NCI-H446 (cell line): ENCODE results near the gene AGMO.

Experiments used
- DNase-seq, 2 experiments: peaks; one replicate each; lab custom pipeline; 2025; lab: John Stamatoyannopoulos, UW

The AGMO gene

DNA sequence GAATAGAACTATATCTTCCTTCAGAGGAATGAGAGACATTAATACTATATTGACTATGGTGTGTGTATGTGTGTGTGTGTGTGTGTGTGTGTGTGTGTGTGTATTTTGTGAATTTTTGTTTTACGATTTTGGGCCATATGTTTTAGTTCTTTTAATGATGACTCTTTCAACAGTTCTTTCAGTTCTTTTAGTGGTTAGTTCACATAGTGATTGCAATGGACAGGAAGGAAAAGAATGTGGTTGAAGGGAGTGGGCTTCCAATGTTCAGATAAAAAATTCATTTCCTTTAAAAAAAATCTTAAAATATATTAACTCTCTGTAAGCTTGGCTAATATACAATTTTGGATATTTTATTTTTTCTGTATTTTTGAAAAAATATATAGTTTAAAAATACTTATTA, 343.6 kb downstream of the AGMO start:
- DNase-seq: no peak

DNA sequence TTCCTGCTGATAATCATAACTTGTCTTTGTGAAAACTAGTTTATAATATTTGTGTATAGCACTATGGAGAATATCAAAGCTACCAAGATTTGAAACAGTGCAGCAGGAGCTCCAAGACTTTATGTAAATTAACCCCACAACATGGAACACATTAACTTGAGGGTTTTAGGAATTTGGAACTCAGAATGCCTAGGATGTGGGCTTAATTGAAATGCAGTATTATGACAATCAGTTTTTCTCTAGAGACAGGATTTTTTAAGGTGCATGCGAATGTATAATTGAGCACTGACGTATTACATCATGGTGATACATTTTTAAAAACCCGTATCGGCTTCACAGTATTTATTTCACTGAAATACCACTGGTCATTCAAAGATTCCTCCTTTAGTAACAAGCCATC, 346.2 kb downstream of the AGMO start:
- DNase-seq: no peak

DNA sequence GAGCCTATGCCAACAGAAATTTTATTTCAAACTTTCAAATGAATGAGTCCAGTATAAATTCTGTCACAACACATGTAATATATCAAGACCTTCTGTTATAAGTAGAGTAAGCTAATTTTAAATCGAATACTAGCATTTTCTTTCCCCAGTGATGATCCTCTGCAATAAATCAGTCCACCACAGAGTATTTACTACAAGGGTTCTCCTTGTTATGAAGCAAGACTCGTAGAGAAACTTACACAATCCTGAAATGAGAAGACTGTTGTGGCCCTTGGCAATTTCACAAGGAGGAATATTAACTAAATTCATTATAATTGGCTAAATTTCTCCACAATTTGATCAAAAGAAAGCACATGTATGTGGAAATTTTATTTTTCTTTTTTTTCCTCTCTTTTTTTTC, 346.8 kb downstream of the AGMO start:
- no peak for DNase-seq

DNA sequence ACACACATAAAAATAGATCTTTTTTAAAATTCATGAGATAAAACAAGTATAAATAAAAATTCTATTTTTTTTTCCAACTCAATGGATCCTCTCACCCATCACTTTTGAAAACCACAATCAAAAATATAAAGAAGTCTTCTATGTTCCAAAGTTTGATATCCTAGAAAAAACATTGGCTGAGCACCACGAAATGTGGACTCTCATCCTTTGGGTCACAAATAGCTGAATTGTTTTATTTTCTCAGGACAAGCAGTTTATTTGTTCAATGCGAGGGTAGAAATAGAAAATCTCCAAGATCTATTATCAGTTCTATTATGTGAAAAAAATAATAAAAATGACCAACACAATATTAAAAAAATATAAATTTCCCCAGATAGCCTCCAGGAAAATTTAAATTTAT, 348.7 kb downstream of the AGMO start:
- no peak for DNase-seq

DNA sequence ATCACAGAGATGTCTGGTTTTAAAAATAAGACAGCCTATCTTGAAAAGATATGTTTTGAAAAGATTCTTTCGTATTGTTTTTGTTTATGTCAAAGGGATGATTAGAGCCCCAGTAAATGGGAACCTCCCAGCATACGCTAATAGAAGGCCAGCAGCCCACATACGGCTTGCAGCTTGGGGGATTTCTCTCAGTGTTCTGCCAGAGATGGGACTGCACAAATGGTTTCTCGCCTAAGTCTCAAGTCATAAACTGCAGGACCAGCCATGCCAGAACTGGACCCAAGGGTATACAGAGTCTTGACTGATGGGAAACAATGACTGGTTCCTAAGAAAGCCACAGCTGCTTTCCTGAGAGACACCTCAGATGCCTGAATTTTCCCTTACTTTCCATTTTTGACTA, 352.4 kb downstream of the AGMO start:
- DNase-seq: no peak

DNA sequence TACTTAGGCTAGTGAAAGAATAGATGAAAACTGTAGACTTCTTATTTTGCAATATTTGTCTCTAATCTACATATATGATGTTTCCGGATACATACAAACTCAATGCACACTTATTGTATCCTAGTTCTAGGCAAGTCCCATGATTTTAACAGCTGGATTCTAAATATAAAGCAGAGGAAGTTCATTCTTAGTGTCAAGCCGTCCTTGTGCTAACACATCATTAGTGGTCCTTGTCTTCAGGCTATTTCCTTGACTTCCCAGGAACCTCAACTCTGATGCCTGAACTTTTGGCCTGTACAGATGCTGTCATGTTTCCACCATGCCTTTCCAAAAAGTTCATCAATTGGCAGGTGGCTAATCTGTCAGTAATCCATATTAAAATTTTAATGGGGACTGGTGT, 357.4 kb downstream of the AGMO start:
- DNase-seq: no peak

DNA sequence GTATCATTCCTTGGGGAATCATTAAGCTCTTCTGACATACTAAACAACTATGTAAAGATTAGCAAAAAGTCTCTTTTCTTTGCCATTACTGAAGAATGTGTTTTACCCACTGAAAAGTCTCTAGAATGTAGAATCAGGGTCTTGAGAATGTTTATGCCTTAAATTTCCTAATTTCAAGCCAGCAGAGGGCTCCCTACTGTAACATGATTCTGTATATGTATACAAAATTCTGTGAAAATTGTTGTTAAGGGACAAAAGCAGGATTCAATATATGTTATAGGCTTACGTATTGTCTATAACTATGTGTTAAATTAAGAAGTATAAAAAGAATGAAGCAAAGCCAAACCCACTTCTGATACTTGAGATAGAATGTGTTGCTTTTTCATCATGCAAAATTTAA, 362.3 kb downstream of the AGMO start:
- DNase-seq: peak in 1 of 2 experiments; percentile 49

DNA sequence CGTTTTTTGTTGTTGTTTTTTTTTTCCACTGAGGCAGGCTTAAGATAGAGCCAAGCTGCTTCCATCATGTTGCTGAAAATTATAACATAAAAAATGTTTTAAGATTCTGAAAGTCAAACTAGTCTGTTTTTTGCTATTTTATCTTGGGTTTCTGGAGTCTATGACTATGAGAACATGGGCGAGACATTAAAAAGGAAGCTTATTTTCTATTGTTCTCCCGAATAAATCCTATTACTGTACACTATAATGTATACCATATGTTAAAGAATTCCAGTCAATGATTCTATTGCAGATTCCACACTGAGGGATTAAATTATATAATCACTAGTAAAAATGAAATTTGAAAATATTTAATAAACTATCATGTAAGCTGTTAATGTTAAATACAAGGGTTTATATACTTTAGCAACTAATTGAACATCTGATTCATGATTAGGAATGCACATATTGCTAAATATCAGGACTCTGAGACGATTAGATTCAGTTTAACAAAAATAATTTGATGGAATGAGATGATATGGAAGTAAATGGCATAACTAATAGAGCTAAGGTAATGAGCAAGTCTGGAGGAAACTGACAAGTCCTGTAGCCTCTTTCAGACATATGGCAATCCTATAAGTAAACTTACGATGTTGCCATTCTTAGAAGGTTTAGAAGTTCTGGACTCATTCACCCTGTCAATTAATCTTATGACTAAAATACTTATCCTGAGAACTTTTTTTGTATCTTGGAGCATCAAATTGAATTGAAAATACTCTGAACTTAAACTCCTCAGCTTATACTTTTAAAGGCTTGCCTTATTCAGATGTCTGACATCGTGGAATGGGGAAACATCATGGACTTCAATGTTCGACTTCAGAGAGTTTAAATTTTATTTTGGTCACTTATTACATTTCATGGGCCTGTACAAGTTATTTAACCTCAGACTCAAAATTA, 364.5 kb downstream of the AGMO start:
- DNase-seq: no peak

DNA sequence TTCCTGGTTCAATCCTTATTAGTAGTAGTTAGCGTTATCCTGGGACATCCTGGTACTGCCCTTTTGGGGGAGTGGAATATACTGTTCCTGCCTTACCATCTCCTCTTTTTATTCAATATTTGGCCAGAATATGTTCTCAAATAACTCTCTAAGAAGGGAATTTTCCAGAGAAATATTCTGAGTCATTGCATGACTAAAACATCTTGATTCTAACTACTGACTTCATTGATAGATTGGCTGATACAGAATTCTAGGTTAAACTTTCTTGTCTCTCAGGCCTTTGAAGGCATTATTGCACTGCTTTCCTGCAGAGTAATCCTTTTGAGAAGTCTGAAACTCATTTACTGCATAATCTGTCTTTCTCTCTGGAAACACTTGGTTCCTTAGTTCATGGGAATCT, 383.8 kb downstream of the AGMO start:
- no peak for DNase-seq

DNA sequence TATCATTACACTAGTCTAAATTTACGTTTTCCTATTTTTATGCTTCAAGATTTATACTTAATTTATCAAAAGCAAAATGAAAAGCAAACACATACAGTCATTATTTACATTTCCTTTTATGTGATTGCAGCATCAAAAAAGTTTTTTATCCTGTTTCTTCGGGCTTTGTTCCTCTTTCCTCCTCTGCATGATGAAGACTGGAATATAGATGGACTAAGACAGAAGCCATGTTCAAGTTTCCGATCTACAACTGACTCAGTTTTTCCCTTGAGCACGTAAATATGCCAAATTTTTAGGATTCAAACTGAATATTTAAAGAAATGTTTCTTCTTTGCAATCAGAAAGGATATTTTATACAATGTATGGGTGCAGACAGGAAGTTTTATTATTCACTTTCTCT, 385.7 kb downstream of the AGMO start:
- DNase-seq: no peak

DNA sequence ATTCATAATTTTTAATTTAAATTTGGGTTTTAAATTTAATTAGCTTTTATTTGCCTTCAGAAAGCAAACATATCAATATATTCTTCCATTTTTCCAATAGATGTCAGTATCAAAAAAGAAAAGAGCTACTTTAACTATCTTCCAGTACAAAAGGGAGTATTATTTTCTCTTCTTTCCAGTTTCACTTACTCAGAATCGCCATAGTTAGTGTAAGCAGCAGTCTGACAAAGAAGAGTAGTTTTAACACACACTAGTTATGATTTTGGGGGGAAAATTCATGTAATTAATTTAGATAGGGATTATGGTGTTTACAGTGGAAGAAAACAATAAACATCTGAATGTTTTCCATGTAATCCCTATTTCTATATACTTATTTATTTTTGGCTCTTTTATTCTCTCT, 386.7 kb downstream of the AGMO start:
- DNase-seq: no peak

DNA sequence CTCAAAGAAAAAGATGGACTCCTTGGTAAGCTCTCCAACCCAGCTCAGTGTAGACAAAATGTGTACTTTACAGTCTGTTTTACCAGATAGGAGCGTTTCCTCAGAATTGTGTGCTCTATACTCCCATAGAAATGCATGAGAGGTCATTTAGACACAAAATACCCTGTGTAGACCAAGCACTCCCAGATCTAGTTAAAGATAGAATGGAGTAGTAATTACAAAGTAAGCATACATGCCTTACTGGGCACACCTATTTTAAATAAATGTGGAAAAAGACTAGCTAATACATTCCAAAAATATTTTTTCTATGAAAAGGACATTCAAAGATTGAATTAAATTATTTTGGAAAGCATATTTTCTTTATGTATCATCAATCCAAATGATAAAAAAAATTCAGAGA, 387.3 kb downstream of the AGMO start:
- DNase-seq: no peak

DNA sequence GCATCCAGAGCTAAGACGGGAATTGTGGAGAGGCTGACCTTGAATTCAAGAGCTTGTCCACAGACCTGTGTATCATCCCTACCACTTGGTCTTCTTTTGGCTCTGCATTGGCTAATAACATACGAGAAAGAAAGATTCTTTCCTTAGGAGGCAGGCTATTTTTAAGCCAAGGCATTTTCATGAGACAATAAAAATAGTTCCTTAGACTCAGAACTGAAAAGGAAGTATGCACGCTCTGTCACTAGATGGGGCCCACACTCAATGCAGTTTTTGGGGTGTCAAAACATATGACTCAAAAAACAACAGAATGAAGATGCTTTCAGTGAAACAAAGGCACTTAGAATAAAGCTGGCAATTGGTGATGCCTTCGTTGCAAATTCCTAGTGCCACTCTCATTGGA, 393.3 kb downstream of the AGMO start:
- DNase-seq: no peak

DNA sequence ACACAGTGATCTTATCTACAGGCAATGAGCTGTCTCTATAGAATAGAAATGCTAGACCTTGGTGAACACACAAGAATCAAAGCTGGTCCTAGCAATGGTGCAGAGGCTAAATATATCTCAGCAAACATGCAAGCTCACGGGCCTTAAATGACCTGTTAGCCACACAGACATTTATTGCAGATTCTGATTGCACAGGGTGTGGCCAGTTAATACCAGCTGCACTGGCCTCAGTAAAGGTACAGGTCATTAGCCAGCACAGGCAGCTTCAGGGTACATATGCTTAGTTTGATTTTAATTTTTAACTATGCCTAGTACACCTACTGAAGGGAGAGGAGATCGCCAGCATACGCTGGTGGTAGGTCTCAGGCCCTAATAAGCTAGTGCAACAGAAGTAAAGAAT, 393.9 kb downstream of the AGMO start:
- DNase-seq: no peak

DNA sequence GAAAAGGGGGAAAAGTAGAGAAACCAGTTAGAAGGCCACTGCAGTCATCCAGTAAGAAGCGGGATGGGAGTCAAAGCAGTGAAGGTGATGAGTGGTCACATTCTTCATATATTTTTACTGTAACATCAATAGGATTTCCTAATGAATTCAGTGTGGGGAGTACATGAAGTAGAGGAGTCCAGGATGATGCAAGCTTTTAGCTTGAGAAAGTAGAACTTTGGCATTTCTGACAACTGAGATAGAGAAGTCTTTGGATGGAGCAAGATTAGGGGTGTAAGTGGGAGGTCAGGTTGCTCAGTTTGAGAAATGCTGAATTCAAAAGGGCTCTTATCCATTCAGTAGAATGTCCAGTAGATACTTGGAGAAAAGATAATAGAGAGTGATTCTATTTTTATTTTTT, 395.2 kb downstream of the AGMO start:
- no peak for DNase-seq

DNA sequence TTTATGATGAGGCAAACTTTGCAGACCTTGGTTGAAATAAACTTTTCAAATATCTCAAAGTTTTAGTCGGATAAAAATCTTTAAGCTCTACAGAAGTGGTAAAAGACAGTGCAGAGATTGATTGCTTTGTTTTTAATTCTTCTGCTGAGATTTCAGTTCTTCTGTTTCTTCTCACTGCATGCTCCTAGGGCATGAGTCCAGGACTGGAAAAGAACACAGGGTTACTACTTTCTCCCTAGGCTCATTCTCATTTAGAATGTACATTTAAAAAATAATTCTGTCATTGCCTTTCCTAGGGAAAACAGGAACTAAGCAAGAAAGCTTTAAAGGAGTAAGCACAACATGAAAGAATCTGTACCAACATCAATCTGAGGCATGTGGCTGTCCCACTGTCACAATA, 402.6 kb downstream of the AGMO start:
- DNase-seq: no peak

DNA sequence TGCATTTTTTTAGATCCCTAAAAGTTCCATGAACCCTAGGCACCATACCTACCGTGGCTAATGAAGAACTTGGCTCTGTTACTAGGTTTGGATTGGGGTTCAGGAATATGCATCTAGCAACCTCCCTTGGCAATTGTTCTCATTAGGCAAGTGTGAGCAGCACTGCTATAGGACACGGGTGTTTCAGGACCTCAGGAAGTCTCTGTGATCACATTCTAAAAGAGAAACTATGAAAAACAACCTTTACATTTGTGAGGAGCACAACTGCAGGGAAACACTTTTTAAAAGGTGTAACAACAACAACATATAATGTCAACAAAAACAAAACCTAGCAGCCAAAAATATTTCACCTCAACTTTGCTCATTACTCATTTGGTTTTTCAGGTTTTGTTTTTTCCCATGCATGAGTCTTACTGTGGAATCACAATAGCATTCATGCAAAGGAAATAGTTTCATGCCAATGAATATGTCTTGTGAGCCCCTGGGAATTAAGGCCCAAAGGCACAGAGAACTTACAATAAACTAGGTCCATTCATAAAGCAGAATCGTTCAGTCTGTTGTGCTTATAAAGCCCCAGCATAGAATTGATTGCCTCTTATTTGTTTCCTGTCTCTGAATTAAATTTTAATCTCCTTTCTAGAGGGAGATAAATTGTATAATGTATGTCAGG, 403.5 kb downstream of the AGMO start:
- DNase-seq: no peak
